NCI-H1930 (cell line): Measurements from ENCODE around the gene UBE2D1.

ENCODE experiments used
- DNase-seq, 2 experiments: peaks; one replicate each; lab custom pipeline; 2025; lab: John Stamatoyannopoulos, UW

The UBE2D1 gene

DNA sequence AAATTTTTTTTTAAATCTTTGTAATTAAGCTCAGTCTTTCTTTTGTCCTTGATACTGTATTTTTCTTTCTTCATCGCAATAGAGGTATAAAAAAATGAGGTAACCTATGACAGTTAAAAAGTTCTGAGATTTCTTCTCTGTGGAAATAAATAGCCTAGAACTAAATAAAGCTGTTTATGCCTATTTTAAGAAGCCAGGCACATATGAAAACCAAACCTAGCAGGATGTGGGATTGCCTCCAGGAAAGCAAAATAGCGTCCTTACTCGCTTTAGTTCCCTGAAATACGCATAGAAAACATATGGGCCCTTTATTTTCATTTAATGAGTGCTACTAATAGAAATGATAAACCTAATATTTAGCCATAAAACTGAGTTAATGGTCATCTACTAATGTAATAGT is 6.6 kb downstream of the UBE2D1 start:
- DNase-seq: no peak

GRCh38 chr10:58341947-58342346 is 7.1 kb downstream of the UBE2D1 start:
- no peak for DNase-seq

GRCh38 chr10:58347967-58348366 is 13.2 kb downstream of the UBE2D1 start:
- no peak for DNase-seq

DNA sequence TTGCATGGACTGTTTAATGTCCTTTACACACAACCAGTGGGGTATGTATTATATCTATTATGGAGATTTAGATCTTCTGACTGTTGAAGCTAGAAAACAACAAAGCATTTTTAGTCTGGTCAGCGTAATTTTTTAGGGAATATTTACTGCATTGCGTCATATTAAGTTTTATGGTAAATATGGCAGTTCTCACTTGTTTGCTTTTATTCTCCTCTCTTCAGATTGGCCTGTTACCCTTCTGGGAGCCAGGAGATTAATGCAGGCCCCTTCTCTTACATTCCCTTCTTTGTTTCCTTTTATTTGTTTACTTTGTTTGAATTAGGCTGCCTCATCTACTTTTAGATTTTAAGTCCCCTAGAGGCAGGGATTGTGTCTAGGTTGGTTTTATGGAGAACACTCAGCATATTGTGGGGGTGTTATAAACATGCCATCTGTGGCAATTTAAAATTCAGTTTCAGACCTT is 13.8 kb downstream of the UBE2D1 start:
- peak in 1 of 2 experiments; percentile 25 for DNase-seq

DNA sequence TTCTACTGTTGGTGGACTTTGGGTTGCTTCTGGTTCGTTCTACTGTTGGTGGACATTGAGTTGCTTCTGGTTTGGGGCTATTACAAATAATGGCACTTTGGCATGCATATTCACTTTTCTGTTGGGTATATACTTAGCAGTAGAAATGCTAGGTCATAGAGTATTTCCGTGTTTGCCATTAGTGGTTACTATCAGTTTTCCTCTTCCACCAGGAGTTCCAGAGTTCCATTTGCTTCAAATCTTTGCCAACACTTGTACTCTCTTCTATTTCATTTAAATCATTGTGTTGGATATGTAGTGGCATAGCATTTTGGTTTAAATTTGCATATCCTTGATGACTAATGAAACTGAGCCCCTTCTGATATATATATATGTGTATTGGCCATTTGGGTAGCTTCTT is 15.2 kb downstream of the UBE2D1 start:
- no peak for DNase-seq

DNA sequence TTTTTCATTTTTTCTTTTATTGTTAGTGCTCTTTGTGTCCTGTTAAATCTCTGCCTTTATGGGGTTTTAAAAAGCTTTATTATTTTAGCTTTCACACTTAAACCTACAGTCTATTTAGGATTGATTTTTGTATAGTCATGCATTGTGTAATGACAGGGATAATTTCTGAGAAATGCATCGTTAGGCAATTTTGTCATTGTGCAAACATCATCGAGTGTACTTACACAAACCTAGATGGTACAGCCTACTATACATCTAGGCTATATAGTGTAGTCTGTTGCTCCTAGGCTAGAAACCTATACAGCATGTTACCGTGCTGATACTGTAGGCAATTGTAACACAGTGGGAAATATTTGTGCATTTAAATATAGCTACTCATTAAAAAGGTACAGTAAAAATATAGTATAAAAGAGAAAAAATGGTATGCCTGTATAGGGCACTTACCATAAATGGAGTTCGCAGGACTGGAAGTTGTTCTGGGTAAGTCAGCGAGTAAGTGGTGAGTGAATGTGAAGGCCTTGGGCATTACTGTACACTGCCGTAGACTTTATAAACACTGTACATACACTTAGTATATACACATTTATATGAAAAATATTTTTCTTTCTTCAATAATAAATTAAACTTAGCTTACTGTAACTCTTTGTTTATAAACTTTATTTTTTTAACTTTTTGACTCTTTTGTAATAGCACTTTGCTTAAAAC is 16.0 kb downstream of the UBE2D1 start:
- DNase-seq: no peak

DNA sequence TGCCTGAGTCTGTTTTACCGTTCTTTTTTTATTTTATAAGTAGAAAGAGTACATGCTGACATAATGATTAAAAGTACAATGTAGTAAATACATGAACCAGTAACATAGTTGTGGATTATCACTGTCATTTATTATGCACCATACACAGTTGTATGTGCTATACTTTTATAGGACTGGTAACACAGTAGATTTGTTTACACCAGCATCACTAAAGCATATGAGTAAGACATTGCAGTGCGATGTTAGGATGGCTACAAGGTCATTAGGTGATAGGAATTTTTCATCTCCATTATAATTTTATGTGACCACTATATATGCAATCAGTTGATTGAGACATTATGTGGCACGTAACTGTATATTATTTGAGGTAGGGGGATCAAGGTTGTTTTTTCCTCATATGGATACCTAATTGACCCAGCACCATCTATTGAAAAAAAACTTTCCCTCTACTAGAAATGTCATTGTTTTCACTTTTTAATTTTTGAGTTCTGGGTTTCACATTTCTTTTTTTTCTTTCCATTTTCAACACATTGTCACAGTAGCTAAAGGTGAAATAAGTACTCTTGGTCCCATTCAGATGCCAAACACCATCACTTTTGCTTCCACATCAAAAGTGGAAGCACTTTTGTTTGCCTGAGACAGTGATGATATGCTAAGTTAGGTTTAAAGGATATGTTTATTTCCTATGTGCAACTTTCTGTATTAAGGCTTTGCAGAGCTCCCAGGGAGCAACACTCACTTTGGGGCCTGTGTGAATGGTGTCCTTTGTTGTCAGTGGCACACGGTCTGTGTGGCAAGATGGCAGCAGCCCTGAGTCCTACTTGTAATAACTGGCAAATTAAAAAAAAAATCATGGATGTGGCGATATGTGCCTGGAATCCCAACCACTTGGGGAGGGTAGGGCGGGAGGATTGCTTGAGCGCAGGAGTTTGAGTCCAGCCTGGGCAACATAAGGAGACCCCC is 17.1 kb downstream of the UBE2D1 start:
- DNase-seq: no peak

DNA sequence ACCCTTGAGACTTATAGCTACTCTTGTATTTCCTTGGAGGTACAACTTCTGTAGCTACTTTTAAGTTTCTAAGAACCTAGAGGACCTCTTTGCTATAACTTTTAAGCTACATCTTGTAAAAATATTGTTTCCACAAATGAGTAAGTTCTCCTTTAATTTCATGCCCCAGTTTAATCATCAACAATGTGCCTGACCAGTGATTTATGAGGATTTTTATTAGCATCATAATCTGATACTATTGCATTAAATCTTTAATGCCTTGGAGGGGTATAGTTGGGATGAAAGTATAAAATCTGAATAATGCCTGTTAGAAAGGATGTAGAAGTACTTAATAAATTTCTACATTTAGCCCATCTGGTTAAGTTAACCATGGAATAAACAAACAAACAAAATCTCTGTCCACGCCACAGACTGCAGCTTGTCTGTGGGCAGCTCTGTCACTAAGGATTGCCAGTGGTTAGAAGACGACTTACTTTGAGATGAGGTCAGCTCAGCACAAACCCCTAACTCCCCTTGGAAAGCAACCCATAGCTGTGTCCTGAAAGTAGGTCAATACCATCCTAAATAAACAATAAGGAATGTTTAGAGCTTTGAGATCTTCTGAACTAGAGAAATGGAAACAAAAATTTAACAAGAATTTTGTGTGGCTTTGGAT is 18.3 kb downstream of the UBE2D1 start:
- no peak for DNase-seq

DNA sequence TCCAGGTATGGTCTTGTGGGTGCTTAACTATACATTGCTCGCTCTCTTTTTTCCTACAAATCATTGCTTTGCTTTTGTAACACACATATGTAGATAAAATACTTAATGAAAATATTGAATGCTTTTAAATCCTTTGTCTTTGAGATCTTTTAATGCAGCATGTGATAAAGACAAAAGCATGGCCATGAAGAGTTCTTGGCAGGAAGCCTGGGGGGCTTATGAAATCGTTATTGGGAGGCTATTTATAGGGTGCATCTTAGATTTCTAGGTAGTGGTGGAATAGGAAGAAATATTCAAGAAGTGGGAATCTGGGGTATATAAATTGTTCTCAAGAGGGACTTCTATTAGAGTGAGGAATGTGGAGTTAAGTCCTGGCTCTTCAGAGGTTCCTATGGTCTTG is 21.9 kb downstream of the UBE2D1 start:
- DNase-seq: no peak

DNA sequence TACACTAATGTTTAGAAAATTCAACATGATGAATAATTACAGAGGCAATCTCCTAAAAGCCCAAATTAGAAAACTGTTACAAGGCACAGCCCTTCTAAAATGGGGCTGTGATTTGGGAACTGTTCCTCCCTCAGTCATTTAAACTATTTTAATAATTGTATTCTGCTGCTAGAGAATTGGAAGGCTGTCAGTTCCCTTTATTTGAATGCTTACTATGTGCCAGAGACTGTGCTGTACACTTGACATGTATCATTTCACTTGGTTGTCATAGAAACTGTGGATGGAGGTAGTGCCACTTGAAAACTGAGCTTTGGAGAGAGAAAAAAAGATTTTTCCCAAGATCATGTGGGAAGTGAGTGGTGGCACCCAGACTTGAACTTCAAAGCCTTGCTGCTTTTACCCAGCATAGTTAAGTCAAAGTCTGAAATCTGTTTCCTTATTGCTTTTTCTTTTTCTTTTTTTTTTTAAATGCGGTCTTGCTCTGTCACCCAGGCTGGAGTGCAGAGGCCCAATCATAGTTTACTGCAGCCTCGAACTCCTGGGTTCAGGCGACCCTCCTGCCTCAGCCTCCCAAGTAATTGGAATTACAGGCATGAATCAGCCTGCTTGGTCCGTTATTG is 23.6 kb downstream of the UBE2D1 start:
- no peak for DNase-seq

DNA sequence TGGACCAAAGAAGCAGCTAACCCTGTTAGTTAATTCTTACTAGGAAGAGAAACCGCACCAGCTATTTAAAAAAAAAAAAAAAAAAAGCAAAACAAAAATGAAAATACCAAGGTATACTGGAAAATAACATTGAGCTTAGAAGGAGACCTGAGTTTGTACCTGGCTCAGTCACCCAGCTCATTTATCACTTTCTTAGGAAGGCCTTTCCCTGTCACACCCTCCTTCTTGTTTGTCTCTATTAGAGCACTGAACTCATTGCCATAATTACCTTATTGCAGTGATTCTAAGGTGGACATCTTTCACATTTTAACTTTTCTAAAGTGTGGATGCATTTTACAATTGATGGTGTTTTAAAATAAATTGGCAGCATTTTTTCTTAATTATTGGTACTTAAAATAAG is 24.1 kb downstream of the UBE2D1 start:
- DNase-seq: no peak

- DNase-seq: no peak
Measured at GRCh38 chr10:58359541-58359940, 24.7 kb downstream of the UBE2D1 start.

GRCh38 chr10:58360412-58361004 is 25.7 kb downstream of the UBE2D1 start:
- no peak for DNase-seq

DNA sequence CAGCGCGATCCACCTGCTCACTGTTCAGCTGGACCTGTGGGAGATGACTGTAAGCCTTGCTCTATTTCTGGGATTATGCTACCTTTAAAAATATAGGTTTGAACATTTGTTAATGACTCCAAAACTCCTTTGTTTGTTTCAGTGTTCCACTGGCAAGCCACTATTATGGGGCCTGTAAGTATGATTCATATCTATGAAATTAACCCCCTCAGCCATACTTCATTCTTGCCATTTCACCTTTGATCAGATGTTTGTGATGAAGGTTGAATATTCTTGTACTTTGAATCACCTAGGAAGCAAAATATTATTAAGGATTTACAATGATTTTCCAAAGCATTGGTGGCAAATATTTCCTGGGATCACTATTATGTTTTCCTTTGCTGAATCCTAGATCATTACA is 26.5 kb downstream of the UBE2D1 start:
- no peak for DNase-seq

GRCh38 chr10:58362027-58362789 is 27.4 kb downstream of the UBE2D1 start:
- DNase-seq: no peak

GRCh38 chr10:58367069-58367468 is 32.3 kb downstream of the UBE2D1 start:
- no peak for DNase-seq

DNA sequence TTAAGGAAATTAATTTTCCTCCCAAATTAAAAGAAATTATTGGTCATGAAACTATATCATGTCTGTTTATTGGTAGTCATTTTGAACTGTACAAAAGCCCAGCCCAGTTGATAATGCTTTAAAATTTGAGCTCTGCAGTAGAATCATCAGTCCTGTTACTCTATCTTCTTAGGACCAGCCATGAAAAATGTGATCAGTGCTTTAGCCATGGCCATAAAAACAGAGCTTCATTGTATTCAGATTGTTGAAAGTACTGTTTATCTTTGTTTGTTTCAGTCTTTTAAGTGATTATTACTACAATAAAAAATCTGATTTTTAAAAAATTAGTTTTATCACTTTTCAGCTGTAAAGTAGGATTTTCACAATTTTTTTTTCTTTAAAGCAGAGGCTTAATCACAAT is 36.7 kb downstream of the UBE2D1 start:
- no peak for DNase-seq

DNA sequence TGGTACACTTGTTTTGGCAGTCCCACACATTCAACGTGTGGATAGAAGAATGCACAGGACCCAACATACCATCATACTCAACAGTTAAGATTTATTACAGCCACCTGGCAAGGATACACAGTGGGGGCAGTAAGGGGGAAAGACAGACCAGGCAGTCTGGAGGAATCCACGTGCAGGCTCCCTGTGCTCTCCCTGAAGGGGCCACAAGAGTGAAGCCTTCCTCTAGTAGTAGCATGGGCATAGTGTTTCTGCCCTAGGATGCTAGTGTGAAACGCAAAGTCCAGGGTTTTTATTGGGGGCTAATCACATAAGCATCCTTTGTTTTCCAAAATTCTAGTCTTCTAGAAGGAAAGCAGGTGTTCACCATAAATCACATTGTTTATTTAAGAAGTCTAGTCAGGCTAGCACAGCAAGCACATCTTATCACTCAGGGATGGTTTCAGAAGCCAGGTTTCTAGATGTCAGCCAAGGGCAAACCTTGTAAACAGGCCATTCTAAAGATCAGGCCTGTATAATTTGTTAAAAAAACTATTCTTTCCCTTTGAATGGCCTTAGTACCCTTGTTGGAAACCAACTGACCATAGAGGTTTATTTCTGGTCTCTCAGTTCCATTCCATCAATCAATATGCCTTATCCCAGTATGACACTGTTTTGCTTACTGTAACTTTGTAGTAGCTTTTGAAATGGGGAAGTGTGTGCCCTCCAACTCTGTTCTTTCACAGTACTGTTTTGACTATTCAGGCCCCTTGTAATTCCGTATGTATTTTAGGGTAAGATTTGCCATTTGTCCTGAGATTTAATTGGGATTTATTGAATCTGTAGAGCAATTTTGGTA is 38.0 kb downstream of the UBE2D1 start:
- DNase-seq: no peak

DNA sequence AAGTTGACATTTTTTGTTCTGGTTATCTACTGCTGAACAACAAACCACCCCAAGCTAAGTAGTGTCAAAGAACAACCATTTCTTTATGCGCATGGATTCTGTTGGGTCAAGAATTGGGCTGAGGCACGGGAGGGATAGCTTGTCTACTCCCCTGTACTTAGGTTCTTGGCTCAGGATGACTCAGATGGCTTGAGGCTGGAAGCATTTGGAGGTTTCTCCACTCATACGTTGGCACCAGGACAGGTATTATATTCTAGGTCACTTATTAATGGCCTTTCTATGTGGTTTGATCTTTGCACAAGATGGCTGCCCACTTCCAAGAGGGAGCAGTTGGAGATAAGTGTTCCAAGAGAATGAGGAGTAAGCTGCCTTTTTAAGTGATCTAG is 38.6 kb downstream of the UBE2D1 start:
- no peak for DNase-seq

DNA sequence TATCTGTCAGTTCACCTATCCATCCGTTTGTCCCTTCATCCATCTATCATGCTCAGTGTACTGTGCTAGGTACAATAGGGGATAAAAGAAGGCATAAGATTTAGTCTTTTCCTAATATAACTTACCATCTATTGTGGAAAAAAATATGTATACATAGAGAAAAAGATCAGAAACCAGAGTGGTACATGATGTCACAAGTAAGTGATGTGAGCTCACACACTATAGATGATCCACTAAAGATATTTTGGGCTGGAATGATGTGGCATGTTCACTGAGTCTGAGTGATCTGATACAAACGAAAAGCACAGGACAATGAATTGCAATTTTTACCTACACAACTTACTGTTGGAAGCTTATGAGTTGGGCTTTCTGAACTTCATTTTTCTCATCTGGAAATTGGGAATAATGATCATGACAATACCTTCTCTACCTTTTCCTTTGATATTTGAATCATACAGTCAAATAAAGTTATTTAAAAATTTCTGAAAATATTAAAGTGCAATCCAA is 47.7 kb downstream of the UBE2D1 start:
- no peak for DNase-seq
